GM19455 (cell line): ENCODE results near the gene CLIC5.

ENCODE experiments used
- ATAC-seq: cut with Tn5 transposase; IDR thresholded peaks from one replicate; pipeline ENCODE4 v1.9.1; 2021; ENCODE audit not compliant: unreplicated experiment

Gene CLIC5

GRCh38 chr6:46000905-46001304, 14.8 kb downstream of the CLIC5 start:
- no peak for ATAC-seq

- ATAC-seq: no peak
Observed at GRCh38 chr6:45998524-45998923, 17.1 kb downstream of the CLIC5 start.

GRCh38 chr6:45997875-45998506, 17.7 kb downstream of the CLIC5 start:
- no peak for ATAC-seq

- ATAC-seq: no peak
Observed at GRCh38 chr6:45991189-45991588, 24.5 kb downstream of the CLIC5 start.

GRCh38 chr6:45990162-45990561, 25.5 kb downstream of the CLIC5 start:
- no peak for ATAC-seq

GRCh38 chr6:45988635-45989034, 27.0 kb downstream of the CLIC5 start:
- ATAC-seq: no peak

- ATAC-seq: no peak
Observed at GRCh38 chr6:45987856-45988255, 27.8 kb downstream of the CLIC5 start.

- no peak for ATAC-seq
Observed at GRCh38 chr6:45986746-45987274, 28.9 kb downstream of the CLIC5 start.

- ATAC-seq: no peak
Observed at GRCh38 chr6:45984788-45985425, 30.8 kb downstream of the CLIC5 start.

- ATAC-seq: no peak
Observed at GRCh38 chr6:45984347-45984746, 31.3 kb downstream of the CLIC5 start.

- ATAC-seq: no peak
Observed at GRCh38 chr6:45983062-45983461, 32.6 kb downstream of the CLIC5 start.

GRCh38 chr6:45982280-45983036, 33.2 kb downstream of the CLIC5 start:
- ATAC-seq: no peak

- ATAC-seq: no peak
Observed at GRCh38 chr6:45981046-45981445, 34.6 kb downstream of the CLIC5 start.

- no peak for ATAC-seq
Observed at GRCh38 chr6:45979311-45979710, 36.3 kb downstream of the CLIC5 start.

GRCh38 chr6:45974596-45974995, 41.1 kb downstream of the CLIC5 start:
- no peak for ATAC-seq

- ATAC-seq: no peak
Observed at GRCh38 chr6:45972795-45973503, 42.7 kb downstream of the CLIC5 start.

- no peak for ATAC-seq
Observed at GRCh38 chr6:45971287-45971686, 44.4 kb downstream of the CLIC5 start.

- ATAC-seq: no peak
Observed at GRCh38 chr6:45970326-45970725, 45.3 kb downstream of the CLIC5 start.

GRCh38 chr6:45969883-45970282, 45.8 kb downstream of the CLIC5 start:
- ATAC-seq: no peak

- no peak for ATAC-seq
Observed at GRCh38 chr6:45969026-45969425, 46.6 kb downstream of the CLIC5 start.

GRCh38 chr6:45967363-45967762, 48.3 kb downstream of the CLIC5 start:
- no peak for ATAC-seq
